HCT116 (cell line): ENCODE measurements around the gene FREM3. TPM values are rescaled to one million over a fixed set of nuclear protein-coding genes. Genes with fewer than 3 reads are reported as not detected.

Source experiments
- ATAC-seq: fragments of 200-7000 bp; cut with Tn5 transposase; 2 replicates; pipeline ENCODE4 v1.9.1; 2020; ENCODE audit warnings: mild to moderate bottlenecking, moderate library complexity
- BruUV-seq: library from RNA; stranded (reverse); fragments of 400-500 nt; replicated peaks from 2 replicates; lab custom pipeline; 2021; lab: Mats Ljungman, UMichigan
- CTCF ChIA-PET: fragments of 300-600 bp; sonication (Branson Sonifier 250); formaldehyde crosslinking; loops from one replicate; lab custom pipeline; 2021; ENCODE audit warnings: antibody characterized with exemption; lab: Charles Lee
- POLR2A ChIA-PET: fragments of 300-600, 350-600 bp; sonication (Branson Sonifier 250); formaldehyde crosslinking; loops from one replicate; lab custom pipeline; 2021; ENCODE audit warnings: antibody characterized with exemption; lab: Charles Lee
- RAD21 ChIA-PET, 2 experiments: fragments of 300-600 bp; sonication (Branson Sonifier 250); formaldehyde crosslinking; loops; one replicate each; lab custom pipeline; 2023; ENCODE audit warnings: low total read pairs in 2 of 2; ENCODE audit not compliant: uncharacterized antibody in 2 of 2, unreplicated experiment in 2 of 2, low non-redundant PET in 1 of 2; lab: Charles Lee
- DNase-seq: peaks from one replicate; pipeline ENCODE4 v3.0.0-alpha.2; 2010; ENCODE audit warnings: low read depth, low spot score
- H2AFZ ChIP-seq: fragments of 200-600 bp; shearing (Covaris generic), sonication (generic); 2 replicates; pipeline ENCODE4 v1.6.1; 2017; ENCODE audit warnings: low read depth, mixed run types, mixed read lengths, antibody characterized with exemption, low read length; ENCODE audit not compliant: poor library complexity, severe bottlenecking
- H3K27ac ChIP-seq: 2 replicates; pipeline ENCODE4 v1.5.1; 2012; ENCODE audit warnings: low read depth, low read length
- H3K27me3 ChIP-seq: fragments of 200-600 bp; sonication (generic); 2 replicates; pipeline ENCODE4 v1.6.1; 2016; ENCODE audit warnings: mixed run types, low read length, mixed read lengths; ENCODE audit not compliant: insufficient read depth
- H3K36me3 ChIP-seq, 2 experiments: fragments of 200-500 bp in 1 of 2; fragments of 200-600 bp in 1 of 2; sonication (Bioruptor generic) in 1 of 2; sonication (generic) in 1 of 2; 2 replicates each; pipeline versions ENCODE4 v1.5.1 to v1.6.1; 2014 to 2016; ENCODE audit warnings: low read length in 2 of 2, inconsistent platforms in 1 of 2, mixed read lengths in 1 of 2, mixed run types in 1 of 2; ENCODE audit not compliant: insufficient read depth in 2 of 2, control insufficient read depth in 1 of 2
- H3K4me1 ChIP-seq, 2 experiments: fragments of 200-600 bp in 1 of 2; sonication (generic) in 1 of 2; 2 replicates each; pipeline versions ENCODE4 v1.5.1 to v1.6.1; 2012 to 2017; ENCODE audit warnings: low read length in 2 of 2, inconsistent platforms in 1 of 2, mild to moderate bottlenecking in 1 of 2, mixed read lengths in 1 of 2, mixed run types in 1 of 2, moderate library complexity in 1 of 2; ENCODE audit not compliant: insufficient read depth in 2 of 2, control insufficient read depth in 1 of 2
- H3K4me2 ChIP-seq: fragments of 200-600 bp; sonication (generic); 2 replicates; pipeline ENCODE4 v1.6.1; 2017; ENCODE audit warnings: mixed run types, low read length, mixed read lengths
- H3K4me3 ChIP-seq, 2 experiments: fragments of 200-600 bp in 1 of 2; sonication (generic) in 1 of 2; replicated peaks in 1 of 2; 2 replicates each; pipeline ENCODE4 v1.5.1; 2011 to 2016; ENCODE audit warnings: low read length in 2 of 2, control low read depth in 1 of 2, low read depth in 1 of 2, mild to moderate bottlenecking in 1 of 2, mixed read lengths in 1 of 2, mixed run types in 1 of 2
- H3K79me2 ChIP-seq: fragments of 200-600 bp; sonication (generic); 2 replicates; pipeline ENCODE4 v1.6.1; 2017; ENCODE audit warnings: mild to moderate bottlenecking, mixed run types, low read length, moderate library complexity, mixed read lengths; ENCODE audit not compliant: insufficient read depth
- H3K9ac ChIP-seq: fragments of 200-600 bp; sonication (generic); 2 replicates; pipeline ENCODE4 v1.6.1; 2016; ENCODE audit warnings: low read length, mixed read lengths
- H3K9me2 ChIP-seq: fragments of 200-600 bp; sonication (generic), shearing (Covaris generic); 2 replicates; pipeline ENCODE4 v1.6.1; 2017; ENCODE audit warnings: mixed run types, mild to moderate bottlenecking, moderate library complexity; ENCODE audit not compliant: insufficient read depth
- H3K9me3 ChIP-seq, 2 experiments: fragments of 200-500 bp in 1 of 2; fragments of 200-600 bp in 1 of 2; sonication (Bioruptor generic) in 1 of 2; sonication (generic) in 1 of 2; 2 replicates each; pipeline ENCODE4 v1.6.1; 2014 to 2017; ENCODE audit warnings: low read length in 2 of 2, mixed read lengths in 2 of 2, inconsistent platforms in 1 of 2, low read depth in 1 of 2, mild to moderate bottlenecking in 1 of 2, mixed run types in 1 of 2, moderate library complexity in 1 of 2; ENCODE audit not compliant: control insufficient read depth in 1 of 2, insufficient read depth in 1 of 2
- H4K20me1 ChIP-seq: fragments of 200-600 bp; sonication (generic), shearing (Covaris generic); 2 replicates; pipeline ENCODE4 v1.6.1; 2017; ENCODE audit warnings: mixed run types, mild to moderate bottlenecking, moderate library complexity; ENCODE audit not compliant: insufficient read depth
- ATF3 ChIP-seq: IDR thresholded peaks from 2 replicates; pipeline ENCODE4 v1.6.1; 2012
- CBX3 ChIP-seq: IDR thresholded peaks from 2 replicates; pipeline ENCODE4 v1.6.1; 2012; ENCODE audit warnings: low read depth
- CEBPB ChIP-seq: IDR thresholded peaks from 2 replicates; pipeline ENCODE4 v1.6.1; 2012; ENCODE audit warnings: low read depth
- EGR1 ChIP-seq: IDR thresholded peaks from 2 replicates; pipeline ENCODE4 v1.6.1; 2012; ENCODE audit warnings: low read depth
- ELF1 ChIP-seq: IDR thresholded peaks from 2 replicates; pipeline ENCODE4 v1.6.1; 2012; ENCODE audit warnings: low read depth, borderline replicate concordance
- EZH2 ChIP-seq: fragments of 200-600 bp; sonication (generic); IDR thresholded peaks from 2 replicates; pipeline ENCODE4 v1.6.1; 2017; ENCODE audit warnings: antibody characterized with exemption, mixed run types
- FOSL1 ChIP-seq: IDR thresholded peaks from 2 replicates; pipeline ENCODE4 v1.6.1; 2012; ENCODE audit warnings: low read depth
- JUND ChIP-seq: IDR thresholded peaks from 2 replicates; pipeline ENCODE4 v1.6.1; 2012
- MAX ChIP-seq: IDR thresholded peaks from 2 replicates; pipeline ENCODE4 v1.6.1; 2012
- POLR2A ChIP-seq: IDR thresholded peaks from 2 replicates; pipeline ENCODE4 v1.7.0; 2011; ENCODE audit warnings: borderline replicate concordance; ENCODE audit not compliant: insufficient read depth, insufficient read length; ENCODE audit errors: extremely low read depth
- POLR2AphosphoS5 ChIP-seq: IDR thresholded peaks from 2 replicates; pipeline ENCODE4 v1.6.1; 2011; ENCODE audit warnings: mild to moderate bottlenecking, low read depth, low read length, moderate library complexity
- REST ChIP-seq: IDR thresholded peaks from 2 replicates; pipeline ENCODE4 v1.6.1; 2012; ENCODE audit warnings: low read depth
- SIN3A ChIP-seq: IDR thresholded peaks from 2 replicates; pipeline ENCODE4 v1.6.1; 2012; ENCODE audit warnings: low read depth
- SP1 ChIP-seq: IDR thresholded peaks from 2 replicates; pipeline ENCODE4 v1.6.1; 2012; ENCODE audit warnings: low read depth
- SRF ChIP-seq: IDR thresholded peaks from 2 replicates; pipeline ENCODE4 v1.6.1; 2012; ENCODE audit warnings: low read depth
- TCF7L2 ChIP-seq: IDR thresholded peaks from 2 replicates; pipeline ENCODE4 v1.7.0; 2011; ENCODE audit warnings: borderline replicate concordance, inconsistent platforms; ENCODE audit not compliant: insufficient read depth, insufficient read length; ENCODE audit errors: extremely low read depth
- YY1 ChIP-seq: IDR thresholded peaks from 2 replicates; pipeline ENCODE4 v1.6.1; 2011; ENCODE audit warnings: low read length, low read depth, moderate library complexity, mild to moderate bottlenecking; ENCODE audit not compliant: insufficient replicate concordance; ENCODE audit errors: extremely low read depth
- ZFX ChIP-seq: fragments of 450-650 bp; IDR thresholded peaks from 2 replicates; pipeline ENCODE4 v1.6.1; 2017
- ZNF274 ChIP-seq: fragments of 200-500 bp; sonication (Bioruptor generic); IDR thresholded peaks from 2 replicates; pipeline ENCODE4 v1.6.1; 2014; ENCODE audit warnings: mild to moderate bottlenecking, low read depth, low read length, inconsistent platforms
- intact Hi-C: fragments of 100-400 bp; cut with micrococcal nuclease; formaldehyde crosslinking; loops from 2 replicates; pipeline ENCODE4 v1.10.0; 2022
- total RNA-seq: library from RNA; stranded (reverse); gene quantifications from one replicate; pipeline ENCODE4 v1.2.1, GENCODE V29; 2021; ENCODE audit not compliant: unreplicated experiment

Gene FREM3
- total RNA-seq, 1 experiment from 2014 or later = not detected

GRCh38 chr4:143564472-143564871 is 136.0 kb downstream of the FREM3 start:
- POLR2A ChIA-PET = no interaction called here

GRCh38 chr4:143559757-143560147 is 140.7 kb downstream of the FREM3 start:
- ChIA-PET POLR2A (no interaction called here), RAD21 (no interaction called here), CTCF (no interaction called here)
- no peaks in the 10 kb centered on the region for H3K27me3 ChIP-seq
- no peaks in the 10 kb centered on the region for H3K9me3 ChIP-seq
- no peak overlapping the region for H3K4me3 ChIP-seq
- BruUV-seq = no TSS peak
- H3K79me2 ChIP-seq = no peaks in the 10 kb centered on the region
- no peaks in the 10 kb centered on the region for H3K36me3 ChIP-seq
- no peak overlapping the region for H3K9ac ChIP-seq
- DNase-seq = no peak
- H3K4me2 ChIP-seq = no peak overlapping the region
- ATAC-seq = no peak
- no peaks in the 10 kb centered on the region for H4K20me1 ChIP-seq
- no peak overlapping the region for H2AFZ ChIP-seq
- intact Hi-C loops = no loop called here
- no peaks in the 10 kb centered on the region for H3K4me1 ChIP-seq
- no peak overlapping the region for H3K27ac ChIP-seq
- no peaks in the 10 kb centered on the region for H3K9me2 ChIP-seq
- TF ChIP-seq FOSL1 (no peak), SP1 (no peak), TCF7L2 (no peak), ZFX (no peak), JUND (no peak), MAX (no peak), ATF3 (no peak), EGR1 (no peak), CBX3 (no peak), SRF (no peak), CEBPB (no peak), REST (no peak), ELF1 (no peak), YY1 (no peak), EZH2 (no peak), SIN3A (no peak)

More at GRCh38 chr4:143564472-143564871, 136.0 kb downstream of the FREM3 start:
- Histone ChIP-seq H3K36me3 (no peaks in the 10 kb centered on the region), H2AFZ (no peak overlapping the region), H4K20me1 (no peaks in the 10 kb centered on the region), H3K9me3 (no peaks in the 10 kb centered on the region), H3K27ac (no peak overlapping the region), H3K9ac (no peak overlapping the region), H3K9me2 (no peaks in the 10 kb centered on the region), H3K27me3 (no peaks in the 10 kb centered on the region), H3K79me2 (no peaks in the 10 kb centered on the region), H3K4me1 (no peaks in the 10 kb centered on the region), H3K4me2 (no peak overlapping the region), H3K4me3 (no peak overlapping the region)
- DNase-seq (no peak), ATAC-seq (no peak)
- no TSS peak for BruUV-seq
- intact Hi-C loops = no loop called here
- RAD21 ChIA-PET = no interaction called here
- TF ChIP-seq ATF3 (no peak), POLR2A (no peak), CBX3 (no peak), TCF7L2 (no peak), ZNF274 (no peak), POLR2AphosphoS5 (no peak), FOSL1 (no peak), SRF (no peak)
- CTCF ChIA-PET = no interaction called here
